Mesothelial cell of epicardium (in vitro differentiated cells): ENCODE data around the gene NTM. TPM values are rescaled to one million over a fixed set of nuclear protein-coding genes. Genes with fewer than 3 reads are reported as not detected.
A peak's percentile ranks its signal among the peaks of the same experiment; 100 is the strongest.

Experiments used
- DNase-seq, 2 experiments: peaks; one replicate each; pipeline ENCODE4 v3.0.0; 2021; ENCODE audit warnings: low spot score in 2 of 2; ENCODE audit not compliant: unreplicated experiment in 2 of 2
- H3K27ac Mint-ChIP-seq: 2 replicates; pipeline ENCODE4 v1.8.0; 2021; ENCODE audit warnings: mixed read lengths
- H3K27me3 Mint-ChIP-seq: 2 replicates; pipeline ENCODE4 v1.8.0; 2021; ENCODE audit warnings: low read depth, mixed read lengths
- H3K36me3 Mint-ChIP-seq: 2 replicates; pipeline ENCODE4 v1.8.0; 2021; ENCODE audit warnings: mixed read lengths
- H3K4me1 Mint-ChIP-seq: 2 replicates; pipeline ENCODE4 v1.8.0; 2021; ENCODE audit warnings: mixed read lengths
- H3K4me3 Mint-ChIP-seq: 2 replicates; pipeline ENCODE4 v1.8.0; 2021; ENCODE audit warnings: mild to moderate bottlenecking, moderate library complexity, mixed read lengths
- H3K9me3 Mint-ChIP-seq: 2 replicates; pipeline ENCODE4 v1.8.0; 2021; ENCODE audit warnings: mixed read lengths
- total RNA-seq: library from RNA; stranded (reverse); gene quantifications from 3 replicates; pipeline ENCODE4 v1.2.1, GENCODE V29; 2021
- TF ChIP-seq, protein P1 (sequence below): fragments of 200-600 bp; sonication (generic); IDR thresholded peaks from one replicate; pipeline ENCODE4 v1.5.0; 2021; ENCODE audit warnings: antibody characterized with exemption; ENCODE audit not compliant: unreplicated experiment

The NTM gene
- total RNA-seq, 1 donor from 2014 or later: 3.9 TPM

DNA sequence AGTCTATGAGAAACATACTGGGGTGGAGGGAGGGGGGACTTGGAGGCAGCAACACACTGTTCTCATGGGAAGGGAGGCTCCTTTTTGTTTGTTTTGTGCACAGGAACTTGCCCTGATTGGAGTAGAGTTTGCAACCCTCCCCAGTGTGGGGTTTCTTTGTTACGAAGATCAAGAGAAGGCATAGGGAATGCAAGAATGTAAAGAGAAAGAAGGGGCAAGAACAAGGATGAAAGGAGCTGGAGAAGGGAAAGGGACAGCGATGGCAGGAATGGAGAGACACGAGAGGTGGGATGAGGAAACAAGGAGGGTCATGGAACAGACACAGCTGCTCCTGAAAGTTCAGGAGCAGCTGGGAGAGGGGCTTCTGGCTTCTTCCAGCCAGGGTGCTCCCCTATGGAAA is 611.7 kb downstream of the NTM start:
- H3K27ac Mint-ChIP-seq: no peak overlapping the region
- TF ChIP-seq, protein P1, sequence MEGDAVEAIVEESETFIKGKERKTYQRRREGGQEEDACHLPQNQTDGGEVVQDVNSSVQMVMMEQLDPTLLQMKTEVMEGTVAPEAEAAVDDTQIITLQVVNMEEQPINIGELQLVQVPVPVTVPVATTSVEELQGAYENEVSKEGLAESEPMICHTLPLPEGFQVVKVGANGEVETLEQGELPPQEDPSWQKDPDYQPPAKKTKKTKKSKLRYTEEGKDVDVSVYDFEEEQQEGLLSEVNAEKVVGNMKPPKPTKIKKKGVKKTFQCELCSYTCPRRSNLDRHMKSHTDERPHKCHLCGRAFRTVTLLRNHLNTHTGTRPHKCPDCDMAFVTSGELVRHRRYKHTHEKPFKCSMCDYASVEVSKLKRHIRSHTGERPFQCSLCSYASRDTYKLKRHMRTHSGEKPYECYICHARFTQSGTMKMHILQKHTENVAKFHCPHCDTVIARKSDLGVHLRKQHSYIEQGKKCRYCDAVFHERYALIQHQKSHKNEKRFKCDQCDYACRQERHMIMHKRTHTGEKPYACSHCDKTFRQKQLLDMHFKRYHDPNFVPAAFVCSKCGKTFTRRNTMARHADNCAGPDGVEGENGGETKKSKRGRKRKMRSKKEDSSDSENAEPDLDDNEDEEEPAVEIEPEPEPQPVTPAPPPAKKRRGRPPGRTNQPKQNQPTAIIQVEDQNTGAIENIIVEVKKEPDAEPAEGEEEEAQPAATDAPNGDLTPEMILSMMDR: no peak

DNA sequence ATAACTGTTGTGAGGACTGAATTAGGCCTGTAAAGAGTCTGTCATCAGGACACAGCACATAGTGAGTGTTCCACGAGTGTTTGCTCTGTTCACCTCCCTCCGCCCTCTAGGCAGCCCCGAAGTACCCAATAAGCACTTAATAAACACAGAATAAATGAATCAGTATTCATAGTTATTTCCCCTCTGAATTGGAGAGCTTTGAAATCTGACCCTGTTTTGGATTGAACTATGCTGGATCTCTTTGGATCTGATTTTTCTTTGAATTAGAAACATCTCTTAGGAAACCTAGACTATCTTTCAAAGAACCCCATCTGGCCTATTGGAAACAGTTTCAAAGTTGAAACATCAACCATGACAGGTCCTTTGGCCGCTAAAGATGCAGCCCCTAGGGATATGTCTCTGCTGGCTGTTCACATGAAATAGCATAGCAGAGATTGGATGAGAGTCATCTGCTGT is 615.5 kb downstream of the NTM start:
- peaks cover 53% of the 10 kb centered on the region for H3K27me3 Mint-ChIP-seq
- H3K9me3 Mint-ChIP-seq: peaks cover 7% of the 10 kb centered on the region

More for the DNA sequence above, 611.7 kb downstream of the NTM start:
- Mint-ChIP-seq H3K9me3 (peaks cover 7% of the 10 kb centered on the region), H3K36me3 (no peaks in the 10 kb centered on the region), H3K4me3 (no peak overlapping the region), H3K27me3 (peaks cover 62% of the 10 kb centered on the region), H3K4me1 (peaks cover 12% of the 10 kb centered on the region)
- DNase-seq: no peak

DNA sequence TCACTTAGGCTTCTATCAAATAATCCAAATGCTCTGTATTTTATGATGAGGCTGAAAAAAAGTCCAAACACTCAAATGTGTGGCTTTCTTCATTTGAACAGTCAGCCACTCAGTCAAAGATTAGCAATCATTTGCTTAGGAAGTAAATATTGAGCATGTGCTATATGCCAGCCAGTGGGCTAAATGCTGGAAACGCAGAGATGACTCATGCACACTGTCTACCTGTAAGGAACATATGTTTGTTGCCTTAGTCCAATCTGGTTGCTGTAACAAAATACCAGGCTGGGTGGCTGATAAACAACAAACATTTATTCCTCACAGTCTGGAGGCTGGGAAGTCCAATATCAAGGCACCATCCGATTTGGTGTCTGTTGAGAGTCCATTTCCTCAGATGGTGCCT is 617.3 kb downstream of the NTM start:
- TF ChIP-seq, protein P1: no peak
- DNase-seq: no peak
- H3K4me1 Mint-ChIP-seq: no peaks in the 10 kb centered on the region
- no peaks in the 10 kb centered on the region for H3K36me3 Mint-ChIP-seq
- H3K4me3 Mint-ChIP-seq: no peak overlapping the region
- peaks cover 7% of the 10 kb centered on the region for H3K9me3 Mint-ChIP-seq
- H3K27ac Mint-ChIP-seq: no peak overlapping the region
- peaks cover 44% of the 10 kb centered on the region for H3K27me3 Mint-ChIP-seq

More for the DNA sequence above, 615.5 kb downstream of the NTM start:
- DNase-seq: no peak
- no peaks in the 10 kb centered on the region for H3K4me1 Mint-ChIP-seq
- TF ChIP-seq, protein P1: no peak
- no peaks in the 10 kb centered on the region for H3K36me3 Mint-ChIP-seq
- H3K4me3 Mint-ChIP-seq: no peak overlapping the region
- H3K27ac Mint-ChIP-seq: no peak overlapping the region

DNA sequence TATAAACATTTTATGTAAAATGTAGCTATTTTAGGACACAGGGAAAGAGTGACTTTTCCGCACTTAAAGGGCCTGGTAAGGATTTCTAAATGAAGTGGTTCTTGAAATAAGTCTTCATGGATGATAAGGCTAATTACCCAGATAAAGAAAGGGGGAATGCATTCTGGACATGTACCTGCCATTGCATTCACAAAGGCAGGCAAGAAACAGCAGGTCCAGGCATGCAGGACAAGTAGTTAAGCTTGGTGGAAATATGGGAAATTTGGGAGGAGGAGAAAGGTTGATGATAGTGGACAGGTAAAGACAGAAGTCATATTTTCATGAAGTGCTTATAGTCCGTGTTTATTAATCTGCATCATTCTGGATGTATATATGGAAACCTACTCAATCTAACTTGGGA is 621.2 kb downstream of the NTM start:
- peaks cover 5% of the 10 kb centered on the region for H3K9me3 Mint-ChIP-seq

DNA sequence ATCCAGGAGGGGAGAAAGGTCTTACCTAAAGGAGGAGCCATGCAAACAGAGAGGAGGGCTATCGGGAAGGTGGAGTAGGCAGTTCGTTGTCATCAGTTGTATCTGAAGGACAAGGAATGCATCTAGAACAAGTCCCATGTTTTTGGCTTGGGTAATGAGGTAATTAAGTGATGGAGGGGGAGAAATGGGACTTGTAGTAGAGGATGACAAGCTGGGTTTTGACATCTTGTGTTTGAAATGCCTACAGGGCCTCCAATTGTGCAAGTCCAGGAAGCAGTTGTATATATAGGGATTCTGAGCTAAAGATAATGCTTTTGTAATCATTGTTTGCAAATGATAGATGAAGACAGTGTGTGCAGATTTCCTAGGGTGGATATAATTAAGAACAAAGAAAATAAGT is 622.8 kb downstream of the NTM start:
- TF ChIP-seq, protein P1: no peak
- Mint-ChIP-seq H3K27ac (no peak overlapping the region), H3K4me3 (no peak overlapping the region)

More for the DNA sequence above, 621.2 kb downstream of the NTM start:
- Mint-ChIP-seq H3K27me3 (peaks cover 37% of the 10 kb centered on the region), H3K4me1 (no peaks in the 10 kb centered on the region), H3K27ac (no peak overlapping the region), H3K4me3 (no peak overlapping the region), H3K36me3 (no peaks in the 10 kb centered on the region)
- DNase-seq: no peak
- TF ChIP-seq, protein P1: no peak

DNA sequence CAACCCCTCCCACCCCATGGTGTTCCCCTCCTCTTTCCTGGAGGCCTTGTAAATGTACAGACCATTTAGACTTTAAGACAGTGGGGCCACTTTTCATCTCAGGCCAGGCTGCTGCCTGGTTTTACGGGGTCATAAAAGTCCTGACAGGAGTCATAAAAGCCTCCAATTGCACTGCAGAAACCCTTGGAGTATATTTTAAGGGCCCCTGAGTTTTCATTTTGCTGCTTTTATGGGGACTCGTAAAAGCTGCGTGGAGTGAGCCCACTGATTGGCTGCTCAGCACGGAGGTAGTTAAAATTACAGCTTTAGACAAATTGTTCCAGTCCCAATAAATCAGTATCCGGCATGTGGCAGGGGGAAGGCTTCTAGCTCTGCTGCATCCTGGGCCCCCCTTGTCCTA is 627.6 kb downstream of the NTM start:
- Mint-ChIP-seq H3K9me3 (peaks cover 12% of the 10 kb centered on the region), H3K36me3 (no peaks in the 10 kb centered on the region), H3K27me3 (peaks cover 23% of the 10 kb centered on the region), H3K27ac (peak overlapping the region; percentile 55), H3K4me3 (no peak overlapping the region), H3K4me1 (peaks cover 6% of the 10 kb centered on the region)
- DNase-seq: no peak
- TF ChIP-seq, protein P1: no peak

More for the DNA sequence above, 622.8 kb downstream of the NTM start:
- peaks cover 49% of the 10 kb centered on the region for H3K27me3 Mint-ChIP-seq
- H3K36me3 Mint-ChIP-seq: no peaks in the 10 kb centered on the region
- peaks cover 12% of the 10 kb centered on the region for H3K9me3 Mint-ChIP-seq
- peaks cover 4% of the 10 kb centered on the region for H3K4me1 Mint-ChIP-seq
- DNase-seq: no peak
